HepG2 (cell line): ENCODE data around the gene PRDX3. TPM values are rescaled to one million over a fixed set of nuclear protein-coding genes. Genes with fewer than 3 reads are reported as not detected.
A peak's percentile ranks its signal among the peaks of the same experiment; 100 is the strongest.

ENCODE experiments used
- FOXM1 ChIP-seq: sonication (generic); formaldehyde crosslinking; IDR thresholded peaks from 2 replicates; pipeline ENCODE4 v1.5.0; 2020; ENCODE audit warnings: missing genetic modification reagents
- MATR3 ChIP-seq: sonication (generic); formaldehyde crosslinking; IDR thresholded peaks from 2 replicates; pipeline ENCODE4 v1.4.0; 2020; ENCODE audit warnings: missing genetic modification reagents
- MAZ ChIP-seq, 2 experiments: sonication (generic) in 1 of 2; formaldehyde crosslinking in 1 of 2; IDR thresholded peaks; 2 replicates each; pipeline versions ENCODE4 v1.5.0 to v1.6.1; 2012 to 2020; ENCODE audit warnings: low read depth in 2 of 2, mild to moderate bottlenecking in 2 of 2, borderline replicate concordance in 1 of 2, improper control_type of control experiment in 1 of 2, low read length in 1 of 2, missing genetic modification reagents in 1 of 2, moderate library complexity in 1 of 2
- MBD4 ChIP-seq: IDR thresholded peaks from 2 replicates; pipeline ENCODE4 v1.6.1; 2012; ENCODE audit warnings: low read length, inconsistent platforms, borderline replicate concordance
- NPAS2 ChIP-seq: sonication (generic); formaldehyde crosslinking; IDR thresholded peaks from 2 replicates; pipeline ENCODE4 v1.8.0; 2022; ENCODE audit warnings: mild to moderate bottlenecking, missing genetic modification reagents, borderline replicate concordance
- PAWR ChIP-seq: sonication (generic); formaldehyde crosslinking; IDR thresholded peaks from 2 replicates; pipeline ENCODE4 v1.4.0; 2020; ENCODE audit warnings: missing genetic modification reagents, mild to moderate bottlenecking, borderline replicate concordance
- POLR2AphosphoS2 ChIP-seq: IDR thresholded peaks from 2 replicates; pipeline ENCODE4 v1.6.1; 2011; ENCODE audit warnings: low read depth, low read length, improper control_type of control experiment
- RFXANK ChIP-seq: IDR thresholded peaks from 2 replicates; pipeline ENCODE4 v1.6.1; 2016
- ZNF33B ChIP-seq: sonication (generic); formaldehyde crosslinking; IDR thresholded peaks from 2 replicates; pipeline ENCODE4 v1.5.1; 2020; ENCODE audit warnings: mild to moderate bottlenecking, missing genetic modification reagents
- ZSCAN30 ChIP-seq: sonication (generic); formaldehyde crosslinking; IDR thresholded peaks from 2 replicates; pipeline ENCODE4 v1.5.0; 2020; ENCODE audit warnings: mild to moderate bottlenecking, missing genetic modification reagents
- polyA plus RNA-seq, 8 experiments: library from polyadenylated mRNA; depleted of rRNA in 3 of 8; stranded (reverse) in 7 of 8; unstranded in 1 of 8; fragments of >200 nt; fragmentation: Illumina TruSeq in 4 of 8; extraction: Trizol in 4 of 8; gene quantifications; 2 replicates each; pipeline versions ENCODE4 v1.2.1 to v1.2.3, GENCODE V29; 2011 to 2016; ENCODE audit warnings: low read depth in 4 of 8, missing spikeins in 1 of 8, mixed read lengths in 1 of 8; ENCODE audit not compliant: insufficient read depth in 1 of 8
- total RNA-seq, 5 experiments: library from RNA; depleted of rRNA; stranded (reverse); fragments of >200 nt; fragmentation: Illumina TruSeq; extraction: Trizol; gene quantifications; 2 replicates each; pipeline ENCODE4 v1.2.3, GENCODE V29; 2016; ENCODE audit warnings: low read depth in 1 of 5
- TF ChIP-seq, protein P1 (sequence below): sonication (generic); formaldehyde crosslinking; IDR thresholded peaks from 2 replicates; pipeline ENCODE4 v1.4.0; 2020; ENCODE audit warnings: missing genetic modification reagents, borderline replicate concordance

PRDX3 gene
- total and polyA plus RNA-seq, 2 of the 13 experiments (the other 11 are each of a cell fraction or from before 2014, with no cell fraction given): 407 to 565 TPM

DNA sequence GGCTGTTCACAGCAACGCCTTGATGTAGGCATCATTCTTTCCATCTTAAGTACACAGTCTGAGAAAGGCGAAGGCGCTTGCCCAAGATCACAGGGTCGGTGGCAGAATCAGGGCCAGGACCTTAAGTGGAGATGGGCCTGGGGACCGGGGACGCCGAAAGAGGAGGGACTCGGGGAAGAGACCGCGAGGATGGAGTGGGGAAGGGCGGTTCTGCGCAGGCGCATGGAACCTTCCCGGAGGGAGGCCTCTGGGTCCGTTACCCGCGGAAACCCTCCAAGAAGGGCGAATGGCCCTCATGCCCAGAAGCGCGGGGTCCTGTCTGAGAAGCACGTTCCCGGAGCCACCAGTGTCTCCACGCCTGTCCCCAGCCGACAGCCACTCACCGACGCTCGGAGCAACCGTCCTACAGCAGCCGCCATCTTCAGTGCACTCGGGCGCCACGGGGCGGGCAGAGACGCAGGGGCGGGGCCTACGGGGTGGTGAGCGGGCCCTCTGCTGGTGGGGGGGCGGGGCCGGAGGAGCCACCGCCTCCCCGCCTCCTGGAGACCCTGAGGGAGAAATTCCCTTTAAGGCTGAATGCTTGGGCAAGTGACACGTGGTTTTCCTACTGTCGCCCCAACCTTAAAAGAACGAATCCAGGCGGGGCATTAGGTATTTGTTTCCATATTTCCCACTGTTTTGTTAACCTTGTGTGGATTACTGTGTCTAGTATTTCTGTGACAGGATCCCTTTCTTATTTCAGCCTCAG, at the start of gene PRDX3 (continued):
- TF ChIP-seq ZNF33B (CRISPR knock-in tag) (no peak), MAZ (IDR thresholded peaks at IDR 0.05; ENCODE audit: borderline replicate concordance, low read depth, low read length) (peak; percentile 54; the same call in 1 of the 2 replicates), MAZ (CRISPR knock-in tag; IDR thresholded peaks at IDR 0.05; ENCODE audit: low read depth) (peak; percentile 72; the same call in 1 of the 2 replicates), FOXM1 (CRISPR knock-in tag) (no peak), POLR2AphosphoS2 (peak; percentile 71; the same call in 1 of the 2 replicates), MATR3 (CRISPR knock-in tag) (no peak), MBD4 (no peak), NPAS2 (no peak), PAWR (CRISPR knock-in tag) (no peak), ZSCAN30 (CRISPR knock-in tag) (no peak), RFXANK (CRISPR knock-in tag) (no peak)
- TF ChIP-seq, protein P1, sequence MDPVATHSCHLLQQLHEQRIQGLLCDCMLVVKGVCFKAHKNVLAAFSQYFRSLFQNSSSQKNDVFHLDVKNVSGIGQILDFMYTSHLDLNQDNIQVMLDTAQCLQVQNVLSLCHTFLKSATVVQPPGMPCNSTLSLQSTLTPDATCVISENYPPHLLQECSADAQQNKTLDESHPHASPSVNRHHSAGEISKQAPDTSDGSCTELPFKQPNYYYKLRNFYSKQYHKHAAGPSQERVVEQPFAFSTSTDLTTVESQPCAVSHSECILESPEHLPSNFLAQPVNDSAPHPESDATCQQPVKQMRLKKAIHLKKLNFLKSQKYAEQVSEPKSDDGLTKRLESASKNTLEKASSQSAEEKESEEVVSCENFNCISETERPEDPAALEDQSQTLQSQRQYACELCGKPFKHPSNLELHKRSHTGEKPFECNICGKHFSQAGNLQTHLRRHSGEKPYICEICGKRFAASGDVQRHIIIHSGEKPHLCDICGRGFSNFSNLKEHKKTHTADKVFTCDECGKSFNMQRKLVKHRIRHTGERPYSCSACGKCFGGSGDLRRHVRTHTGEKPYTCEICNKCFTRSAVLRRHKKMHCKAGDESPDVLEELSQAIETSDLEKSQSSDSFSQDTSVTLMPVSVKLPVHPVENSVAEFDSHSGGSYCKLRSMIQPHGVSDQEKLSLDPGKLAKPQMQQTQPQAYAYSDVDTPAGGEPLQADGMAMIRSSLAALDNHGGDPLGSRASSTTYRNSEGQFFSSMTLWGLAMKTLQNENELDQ: no peak
- TF ChIP-seq, all 625 proteins: peak for 238
